ENCODE measurements around the gene RPS2.

- TF ChIP-seq, protein P1, sequence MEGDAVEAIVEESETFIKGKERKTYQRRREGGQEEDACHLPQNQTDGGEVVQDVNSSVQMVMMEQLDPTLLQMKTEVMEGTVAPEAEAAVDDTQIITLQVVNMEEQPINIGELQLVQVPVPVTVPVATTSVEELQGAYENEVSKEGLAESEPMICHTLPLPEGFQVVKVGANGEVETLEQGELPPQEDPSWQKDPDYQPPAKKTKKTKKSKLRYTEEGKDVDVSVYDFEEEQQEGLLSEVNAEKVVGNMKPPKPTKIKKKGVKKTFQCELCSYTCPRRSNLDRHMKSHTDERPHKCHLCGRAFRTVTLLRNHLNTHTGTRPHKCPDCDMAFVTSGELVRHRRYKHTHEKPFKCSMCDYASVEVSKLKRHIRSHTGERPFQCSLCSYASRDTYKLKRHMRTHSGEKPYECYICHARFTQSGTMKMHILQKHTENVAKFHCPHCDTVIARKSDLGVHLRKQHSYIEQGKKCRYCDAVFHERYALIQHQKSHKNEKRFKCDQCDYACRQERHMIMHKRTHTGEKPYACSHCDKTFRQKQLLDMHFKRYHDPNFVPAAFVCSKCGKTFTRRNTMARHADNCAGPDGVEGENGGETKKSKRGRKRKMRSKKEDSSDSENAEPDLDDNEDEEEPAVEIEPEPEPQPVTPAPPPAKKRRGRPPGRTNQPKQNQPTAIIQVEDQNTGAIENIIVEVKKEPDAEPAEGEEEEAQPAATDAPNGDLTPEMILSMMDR (IDR thresholded peaks at IDR 0.05), result no peak
- TF ChIP-seq EZH2 (IDR thresholded peaks at IDR 0.05; ENCODE audit: borderline replicate concordance, insufficient read depth, low read depth, low read length, poor library complexity, severe bottlenecking), result no peak
Measured at GRCh38 chr16:1938316-1938715, 26.3 kb downstream of the RPS2 start.
